ENCODE data around the gene TCHHL1.

- TF ChIP-seq CTCF (IDR thresholded peaks at IDR 0.05) (no peak), SMAD3 (CRISPR knock-in tag; IDR thresholded peaks at IDR 0.05; ENCODE audit: borderline replicate concordance) (no peak), ATF2 (CRISPR knock-in tag; IDR thresholded peaks at IDR 0.05; ENCODE audit: borderline replicate concordance, low read depth) (no peak)
Measured at GRCh38 chr1:152112885-152113432, 24.1 kb upstream of the TCHHL1 start.

Measured in WTC11 (cell line).